Cardiac fibroblast (primary cell): Measurements from ENCODE around the gene NR1H2.
A peak's percentile ranks its signal among the peaks of the same experiment; 100 is the strongest.

Experiments
- DNase-seq, 2 donors: peaks; one replicate each; pipeline versions ENCODE4 v3.0.0 to v3.0.0-alpha.2; 2010; ENCODE audit warnings: low read depth in 2 of 2
- H3K4me3 ChIP-seq, 2 donors: replicated peaks in 1 of 2; 1 replicate in 1 of 2; 2 replicates in 1 of 2; pipeline ENCODE4 v1.5.1; 2011; ENCODE audit warnings: low read depth in 2 of 2, low read length in 2 of 2, mild to moderate bottlenecking in 2 of 2, moderate library complexity in 1 of 2
- TF ChIP-seq, protein P1 (sequence below): IDR thresholded peaks from one replicate; pipeline ENCODE4 v1.5.1; 2011; ENCODE audit warnings: low read depth, mild to moderate bottlenecking, low read length, inconsistent platforms

NR1H2 gene

DNA sequence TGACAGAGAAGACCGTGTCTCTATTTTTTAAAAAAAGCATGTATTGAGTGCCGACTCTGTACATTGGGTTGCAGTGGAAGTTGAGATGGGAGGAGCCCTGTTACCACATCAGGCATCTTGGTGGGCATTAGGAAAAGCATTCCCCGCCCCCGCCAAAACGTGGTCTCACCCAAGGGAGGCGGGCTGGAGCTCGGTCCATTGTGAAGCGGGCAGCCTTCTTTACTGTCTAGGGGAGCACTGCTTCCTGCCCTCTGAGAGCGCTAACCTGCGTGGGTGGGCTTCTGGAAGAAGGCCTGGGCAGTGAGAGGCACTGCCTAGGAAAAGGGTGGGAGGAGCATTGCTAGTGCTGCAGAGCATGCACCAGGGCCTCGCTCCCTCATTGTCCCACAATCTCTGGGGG lies 3.9 kb downstream of the NR1H2 start:
- TF ChIP-seq, protein P1, sequence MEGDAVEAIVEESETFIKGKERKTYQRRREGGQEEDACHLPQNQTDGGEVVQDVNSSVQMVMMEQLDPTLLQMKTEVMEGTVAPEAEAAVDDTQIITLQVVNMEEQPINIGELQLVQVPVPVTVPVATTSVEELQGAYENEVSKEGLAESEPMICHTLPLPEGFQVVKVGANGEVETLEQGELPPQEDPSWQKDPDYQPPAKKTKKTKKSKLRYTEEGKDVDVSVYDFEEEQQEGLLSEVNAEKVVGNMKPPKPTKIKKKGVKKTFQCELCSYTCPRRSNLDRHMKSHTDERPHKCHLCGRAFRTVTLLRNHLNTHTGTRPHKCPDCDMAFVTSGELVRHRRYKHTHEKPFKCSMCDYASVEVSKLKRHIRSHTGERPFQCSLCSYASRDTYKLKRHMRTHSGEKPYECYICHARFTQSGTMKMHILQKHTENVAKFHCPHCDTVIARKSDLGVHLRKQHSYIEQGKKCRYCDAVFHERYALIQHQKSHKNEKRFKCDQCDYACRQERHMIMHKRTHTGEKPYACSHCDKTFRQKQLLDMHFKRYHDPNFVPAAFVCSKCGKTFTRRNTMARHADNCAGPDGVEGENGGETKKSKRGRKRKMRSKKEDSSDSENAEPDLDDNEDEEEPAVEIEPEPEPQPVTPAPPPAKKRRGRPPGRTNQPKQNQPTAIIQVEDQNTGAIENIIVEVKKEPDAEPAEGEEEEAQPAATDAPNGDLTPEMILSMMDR = no peak
- DNase-seq = peak in 1 of 2 donors; percentile 30
- H3K4me3 ChIP-seq = no peak overlapping the region

DNA sequence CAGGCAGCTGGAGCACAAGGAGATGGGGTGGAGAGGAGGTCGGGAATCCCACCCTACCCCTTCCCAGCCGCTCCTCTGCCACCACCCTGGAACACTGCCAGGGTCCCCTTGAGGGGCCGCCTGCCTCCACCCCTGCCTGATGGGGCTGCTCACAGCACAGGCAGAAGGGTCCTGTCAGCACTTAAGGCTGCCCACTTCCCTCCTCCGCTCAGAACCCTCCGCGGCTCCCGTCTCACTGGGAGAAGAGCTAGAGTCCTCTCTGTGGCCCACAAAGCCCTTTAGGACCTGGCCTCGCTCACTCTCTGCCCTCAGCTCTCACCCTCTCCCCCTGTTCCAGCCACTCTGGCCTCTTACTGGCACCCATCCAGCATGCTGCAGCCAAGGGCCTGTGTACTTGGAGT lies 4.5 kb downstream of the NR1H2 start:
- peak in 1 of 2 donors; percentile 36 for DNase-seq
- TF ChIP-seq, protein P1 = no peak
- no peak overlapping the region for H3K4me3 ChIP-seq

DNA sequence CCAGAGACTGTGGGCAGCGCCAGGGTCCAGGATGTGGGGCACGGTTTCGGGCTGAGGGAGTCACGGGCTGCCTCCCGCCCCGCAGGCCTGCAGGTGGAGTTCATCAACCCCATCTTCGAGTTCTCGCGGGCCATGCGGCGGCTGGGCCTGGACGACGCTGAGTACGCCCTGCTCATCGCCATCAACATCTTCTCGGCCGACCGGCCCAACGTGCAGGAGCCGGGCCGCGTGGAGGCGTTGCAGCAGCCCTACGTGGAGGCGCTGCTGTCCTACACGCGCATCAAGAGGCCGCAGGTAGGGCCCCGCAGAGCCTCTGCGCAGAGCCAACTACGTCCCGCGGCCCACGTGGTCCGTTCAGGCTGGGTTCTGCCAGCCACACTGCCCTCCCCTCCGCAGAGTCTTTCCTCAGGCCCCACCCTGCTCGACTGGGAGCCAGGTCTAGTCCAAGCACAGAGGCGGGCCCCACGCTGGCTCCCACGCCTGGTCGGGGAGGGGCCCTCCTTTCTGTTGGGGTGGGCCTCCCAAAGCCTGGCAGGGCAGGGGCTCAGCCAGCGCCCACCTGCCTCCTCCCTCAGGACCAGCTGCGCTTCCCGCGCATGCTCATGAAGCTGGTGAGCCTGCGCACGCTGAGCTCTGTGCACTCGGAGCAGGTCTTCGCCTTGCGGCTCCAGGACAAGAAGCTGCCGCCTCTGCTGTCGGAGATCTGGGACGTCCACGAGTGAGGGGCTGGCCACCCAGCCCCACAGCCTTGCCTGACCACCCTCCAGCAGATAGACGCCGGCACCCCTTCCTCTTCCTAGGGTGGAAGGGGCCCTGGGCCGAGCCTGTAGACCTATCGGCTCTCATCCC lies 5.8 kb downstream of the NR1H2 start:
- H3K4me3 ChIP-seq = no peak overlapping the region
- TF ChIP-seq, protein P1 = no peak
- no peak for DNase-seq

DNA sequence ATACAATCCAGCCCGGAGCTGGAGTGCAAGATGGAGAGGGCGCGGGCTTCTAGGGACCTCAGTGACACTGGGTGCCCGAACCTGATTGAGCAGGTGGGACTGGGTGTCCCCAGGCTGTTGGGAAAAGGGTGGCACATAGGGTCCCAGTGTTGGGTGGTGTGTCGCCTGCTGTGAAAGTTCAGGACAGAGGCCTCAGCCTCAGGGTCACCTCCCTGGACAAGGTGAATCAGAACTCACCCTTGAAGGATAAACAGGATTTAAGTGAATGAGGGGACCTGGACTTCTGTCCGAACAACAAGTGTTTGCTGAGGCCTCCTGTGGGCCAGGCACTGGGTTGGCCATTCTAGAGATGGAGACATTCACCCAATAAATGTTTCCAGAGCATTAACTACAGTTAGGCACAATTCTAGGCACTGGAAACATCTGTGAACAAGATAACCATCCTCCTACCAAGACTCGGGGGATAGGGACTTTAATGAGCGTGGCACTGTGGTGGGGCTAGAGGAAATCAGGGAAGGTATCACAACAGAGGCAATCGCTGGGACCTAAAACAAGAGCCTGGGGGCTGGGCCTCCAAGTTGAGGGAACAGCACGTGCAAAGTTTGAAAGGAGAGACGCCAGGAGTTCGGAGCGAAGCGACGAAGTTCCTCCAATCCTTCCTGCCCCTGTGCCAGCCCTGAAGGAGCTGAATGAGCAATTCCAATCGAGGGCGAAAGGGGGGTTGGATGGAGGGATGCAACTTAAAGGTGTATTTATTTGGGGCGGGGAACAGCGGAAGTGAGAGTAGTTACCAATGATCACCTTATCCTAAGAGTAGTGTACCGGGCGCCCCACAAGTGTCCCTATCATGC lies 7.0 kb downstream of the NR1H2 start:
- TF ChIP-seq, protein P1 = no peak
- no peak for DNase-seq
- peak overlapping the region; percentile 76 to 79 for H3K4me3 ChIP-seq

DNA sequence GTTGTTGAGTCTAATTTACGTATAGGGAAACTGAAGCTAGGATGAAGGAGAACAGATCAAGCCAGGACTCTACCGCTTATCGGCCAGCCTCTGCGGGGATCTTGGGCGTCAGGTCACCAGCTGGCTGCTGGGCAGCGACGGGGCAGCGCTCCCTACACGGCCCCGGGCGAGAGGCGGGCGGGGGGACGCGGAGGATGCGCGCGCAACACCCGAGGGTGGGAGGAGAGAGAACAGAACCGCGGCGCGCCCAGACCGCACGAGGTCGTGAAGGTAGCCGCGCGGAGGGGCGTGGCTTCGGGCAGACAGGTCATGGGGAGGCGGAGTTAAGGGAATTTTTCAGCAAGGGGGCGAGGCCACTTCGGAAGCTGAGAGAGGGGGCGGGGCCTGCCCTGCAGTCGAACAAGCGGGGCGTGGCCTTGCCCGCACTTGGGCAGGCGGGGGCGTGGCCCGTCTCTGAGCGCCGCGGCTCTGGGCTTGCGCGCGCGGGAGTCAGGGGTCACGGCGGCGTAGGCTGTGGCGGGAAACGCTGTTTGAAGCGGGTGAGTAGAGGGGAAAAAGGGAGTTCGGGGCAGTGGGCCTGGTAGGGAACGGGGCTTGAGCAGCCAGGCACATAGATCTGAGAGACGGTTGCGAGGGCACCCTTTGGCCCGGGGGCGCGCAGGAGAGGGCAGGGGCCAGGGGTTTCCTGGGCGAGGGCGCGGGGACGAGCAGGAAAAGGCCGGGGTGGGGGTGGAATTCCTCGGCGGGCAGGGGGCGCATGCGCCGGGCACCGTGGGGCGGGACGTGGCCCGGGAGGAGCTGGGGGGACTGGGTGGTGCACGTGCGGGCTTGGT lies 7.8 kb downstream of the NR1H2 start, which contains the start of gene POLD1:
Gene POLD1 (plus strand): TSS at position 496 of the 833 bp plus-strand sequence. CDS start 14,505 bp downstream, outside the sequence.
- TF ChIP-seq, protein P1 = no peak
- peak; percentile 98 to 99 for DNase-seq
- peak within 1 kb of the TSS; percentile 76 to 79 for H3K4me3 ChIP-seq
